G401.6 (cell line): ENCODE data around the gene IER3IP1.
"Not testable (repeated sequence)": the region's sequence is repeated elsewhere in the genome, so short reads cannot be mapped to it uniquely, and the experiment has no call there.

Source experiments
- FAIRE-seq: peaks from 2 replicates; lab custom pipeline; 2012; peaks lifted over from hg19 to GRCh38; lab: Jason Lieb, UNC

IER3IP1 gene

DNA sequence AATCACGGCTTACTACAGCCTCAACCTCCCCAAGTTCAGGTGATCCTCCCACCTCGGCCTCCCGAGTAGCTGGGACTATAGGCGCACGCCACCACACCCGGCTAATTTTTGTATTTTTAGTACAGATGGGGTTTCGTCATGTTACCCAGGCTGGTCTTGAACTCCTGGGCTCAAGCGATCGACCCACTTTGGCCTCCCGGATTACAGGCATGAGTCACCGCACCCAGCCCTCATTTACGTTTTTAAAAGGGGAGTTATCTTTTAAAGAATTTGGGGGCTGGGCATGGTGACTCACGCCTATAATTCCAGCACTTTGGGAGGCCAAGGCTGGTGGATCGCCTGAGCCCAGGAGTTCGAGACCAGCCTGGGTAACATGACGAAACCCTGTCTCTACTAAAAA is 17.8 kb downstream of the IER3IP1 start:
- not testable (repeated sequence) for FAIRE-seq

- FAIRE-seq, result no peak
Observed at GRCh38 chr18:47151439-47151838, 24.7 kb downstream of the IER3IP1 start.

- no peak for FAIRE-seq
Observed at GRCh38 chr18:47150824-47151366, 25.3 kb downstream of the IER3IP1 start.

- FAIRE-seq, result no peak
Observed at GRCh38 chr18:47150029-47150823, 25.9 kb downstream of the IER3IP1 start, which contains the start of gene HDHD2. Gene HDHD2, minus strand, starts transcription at chr18:47150500. Its CDS starts 14,061 bp downstream, at chr18:47136439.

- no peak for FAIRE-seq
Observed at GRCh38 chr18:47149457-47150028, 26.6 kb downstream of the IER3IP1 start.

- FAIRE-seq, result no peak
Observed at GRCh38 chr18:47146206-47146605, 30.0 kb downstream of the IER3IP1 start.

- no peak for FAIRE-seq
Observed at GRCh38 chr18:47143899-47144485, 32.2 kb downstream of the IER3IP1 start.

DNA sequence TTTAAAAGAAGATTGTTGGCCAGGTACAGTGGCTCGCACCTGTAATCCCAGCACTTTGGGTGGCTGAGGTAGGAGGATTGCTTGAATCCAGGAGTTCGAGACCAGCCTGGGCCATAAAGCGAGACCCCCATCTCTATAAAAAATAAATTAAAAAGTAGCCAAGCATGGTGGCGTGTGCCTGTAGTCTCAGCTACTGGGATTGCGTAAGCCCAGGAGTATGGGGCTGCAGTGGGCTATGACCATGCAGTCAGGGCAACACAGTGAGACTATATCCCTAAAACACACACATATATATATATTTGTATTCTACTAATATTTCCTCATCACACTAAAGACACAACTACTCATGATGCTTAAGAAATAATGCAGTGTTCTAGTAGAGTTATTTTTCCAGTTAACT is 33.0 kb downstream of the IER3IP1 start:
- FAIRE-seq, result no peak

DNA sequence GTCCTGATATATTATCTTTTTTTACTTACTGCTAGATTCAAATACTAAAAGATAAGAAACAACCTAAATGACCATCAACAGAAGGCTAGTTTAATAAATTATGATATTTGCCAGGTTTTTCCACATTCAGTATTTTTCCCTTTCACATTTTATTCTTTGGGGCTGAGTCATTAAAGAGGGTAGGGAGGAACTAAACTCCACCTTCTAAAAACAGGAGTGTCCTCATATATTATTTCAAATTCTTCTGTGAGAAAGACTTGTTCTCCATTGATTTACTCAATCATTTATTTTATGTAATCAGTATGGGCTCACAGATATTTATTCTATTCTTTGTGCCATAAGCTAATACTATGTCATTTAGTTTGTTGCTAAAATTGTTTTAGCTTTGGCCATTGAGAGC is 34.9 kb downstream of the IER3IP1 start:
- no peak for FAIRE-seq

GRCh38 chr18:47121146-47121545 is 55.0 kb downstream of the IER3IP1 start:
- no peak for FAIRE-seq

GRCh38 chr18:47120428-47120827 is 55.7 kb downstream of the IER3IP1 start:
- FAIRE-seq, result no peak

DNA sequence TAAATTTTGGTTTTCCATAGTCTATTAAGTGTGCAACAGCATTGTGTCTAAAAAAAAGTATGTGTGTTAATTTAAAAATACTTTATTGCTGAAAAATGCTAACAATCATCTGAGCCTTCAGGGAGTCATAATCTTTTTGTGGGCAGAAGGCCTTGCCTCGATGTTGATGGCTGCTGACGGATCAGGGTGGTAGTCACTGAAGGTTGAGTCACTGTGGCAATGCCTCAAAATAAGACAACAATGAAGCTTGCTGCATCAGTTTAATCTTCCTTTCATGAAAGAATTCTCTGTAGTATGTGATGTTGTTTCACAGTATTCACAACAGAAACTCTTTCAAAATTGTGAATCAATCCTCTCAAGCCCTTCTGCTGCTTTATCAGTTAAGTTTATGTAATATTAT is 57.2 kb downstream of the IER3IP1 start:
- FAIRE-seq, result no peak

DNA sequence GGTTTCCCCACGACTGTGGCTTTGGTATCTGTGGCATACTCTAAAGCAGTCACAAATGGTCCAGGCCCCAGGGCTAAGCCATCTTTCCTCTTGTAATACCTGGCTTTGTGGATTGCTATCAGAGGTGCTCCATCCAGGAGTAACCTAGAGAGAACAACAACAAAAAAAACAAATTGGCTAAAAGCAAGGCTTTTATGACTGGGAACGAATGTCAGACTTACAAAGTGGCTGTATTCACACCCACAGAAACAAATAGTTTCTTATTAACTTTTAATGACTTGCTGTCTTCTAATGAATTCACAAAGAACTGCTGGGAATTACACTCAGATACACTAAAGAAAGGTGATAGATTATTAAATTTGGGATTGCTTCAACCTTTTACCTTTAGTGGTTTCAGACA is 61.0 kb downstream of the IER3IP1 start:
- no peak for FAIRE-seq

GRCh38 chr18:47113796-47114540 is 62.2 kb downstream of the IER3IP1 start:
- FAIRE-seq, result no peak

GRCh38 chr18:47110492-47111274 is 65.5 kb downstream of the IER3IP1 start:
- FAIRE-seq, result no peak

GRCh38 chr18:47109720-47110119 is 66.4 kb downstream of the IER3IP1 start:
- FAIRE-seq, result no peak

DNA sequence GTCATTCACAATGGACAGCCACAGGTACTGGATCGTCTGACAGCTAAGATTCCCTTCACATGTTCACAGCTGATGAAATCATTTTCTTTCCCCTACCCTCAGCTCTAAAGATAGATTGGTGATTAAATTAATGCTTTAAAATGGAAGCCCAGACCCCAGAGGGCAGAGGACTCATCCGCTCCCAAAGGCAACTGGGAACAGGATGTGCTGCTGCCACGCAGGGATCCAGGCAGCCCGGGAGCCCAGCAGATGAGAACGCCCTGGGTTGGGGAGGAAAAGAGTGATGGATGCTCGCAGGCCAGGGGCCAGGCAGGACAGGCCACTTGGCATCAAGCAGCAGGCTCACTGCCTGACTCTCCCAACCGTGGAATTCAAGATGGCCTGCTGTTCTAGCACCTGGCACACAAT is 67.2 kb downstream of the IER3IP1 start:
- no peak for FAIRE-seq

- FAIRE-seq, result no peak
Observed at GRCh38 chr18:47108373-47108772, 67.8 kb downstream of the IER3IP1 start.
